CD14-positive monocyte (primary cell): ENCODE data around the gene PRKG2. TPM values are rescaled to one million over a fixed set of nuclear protein-coding genes. Genes with fewer than 3 reads are reported as not detected.

Experiments
- DNase-seq, 3 donors: peaks; one replicate each; pipeline ENCODE4 v3.0.0-alpha.2; 2011 to 2022
- H2AFZ ChIP-seq: 2 replicates; pipeline ENCODE4 v1.6.0; 2012; ENCODE audit warnings: mild to moderate bottlenecking, low read depth, low read length, inconsistent platforms; ENCODE audit not compliant: insufficient read depth, poor library complexity, severe bottlenecking
- H3K27ac ChIP-seq, 2 donors: 1 replicate in 1 of 2; 2 replicates in 1 of 2; pipeline ENCODE4 v1.5.1; 2012 to 2013; ENCODE audit warnings: low read length in 2 of 2, control low read depth in 1 of 2, inconsistent platforms in 1 of 2, low read depth in 1 of 2, mild to moderate bottlenecking in 1 of 2
- H3K27me3 ChIP-seq, 2 donors: one replicate each; pipeline versions ENCODE4 v1.6.0 to v1.6.1; 2011 to 2013; ENCODE audit warnings: low read length in 2 of 2; ENCODE audit not compliant: control insufficient read depth in 2 of 2, insufficient read depth in 2 of 2
- H3K36me3 ChIP-seq, 2 donors: replicated peaks in 1 of 2; 1 replicate in 1 of 2; 2 replicates in 1 of 2; pipeline versions ENCODE4 v1.5.1 to v1.6.1; 2012 to 2013; ENCODE audit warnings: low read length in 2 of 2, control low read depth in 1 of 2, inconsistent platforms in 1 of 2, mild to moderate bottlenecking in 1 of 2; ENCODE audit not compliant: insufficient read depth in 2 of 2, control insufficient read depth in 1 of 2
- H3K4me1 ChIP-seq, 2 donors: 1 replicate in 1 of 2; 2 replicates in 1 of 2; pipeline versions ENCODE4 v1.5.1 to v1.6.1; 2012 to 2013; ENCODE audit warnings: low read length in 2 of 2, control low read depth in 1 of 2, inconsistent platforms in 1 of 2, mild to moderate bottlenecking in 1 of 2, moderate library complexity in 1 of 2; ENCODE audit not compliant: insufficient read depth in 2 of 2, control insufficient read depth in 1 of 2
- H3K4me2 ChIP-seq: replicated peaks from 2 replicates; pipeline ENCODE3; 2012; ENCODE audit warnings: low read length, moderate library complexity, mild to moderate bottlenecking; ENCODE audit not compliant: poor library complexity, severe bottlenecking; ENCODE audit errors: extremely low read depth
- H3K4me3 ChIP-seq, 3 experiments: fragments of 200-600 bp in 1 of 3; sonication (generic) in 1 of 3; replicated peaks in 1 of 3; 1 replicate in 2 of 3; 2 replicates in 1 of 3; pipeline ENCODE4 v1.5.1; 2011 to 2013; ENCODE audit warnings: low read length in 3 of 3, mild to moderate bottlenecking in 3 of 3, control low read depth in 2 of 3, low read depth in 2 of 3, inconsistent platforms in 1 of 3, moderate library complexity in 1 of 3
- H3K79me2 ChIP-seq: 2 replicates; pipeline ENCODE4 v1.6.0; 2012; ENCODE audit warnings: mild to moderate bottlenecking, control low read depth, inconsistent platforms, low read length, moderate library complexity; ENCODE audit not compliant: insufficient read depth
- H3K9ac ChIP-seq: 2 replicates; pipeline ENCODE4 v1.6.0; 2017; ENCODE audit warnings: low read length, mild to moderate bottlenecking; ENCODE audit not compliant: insufficient read depth, poor library complexity, severe bottlenecking
- H3K9me3 ChIP-seq, 2 donors: replicated peaks in 1 of 2; 1 replicate in 1 of 2; 2 replicates in 1 of 2; pipeline versions ENCODE4 v1.5.1 to v1.6.1; 2012 to 2013; ENCODE audit warnings: low read length in 2 of 2, control low read depth in 1 of 2; ENCODE audit not compliant: control insufficient read depth in 1 of 2, insufficient read depth in 1 of 2
- H4K20me1 ChIP-seq: 2 replicates; pipeline ENCODE4 v1.6.0; 2012; ENCODE audit warnings: mild to moderate bottlenecking, low read length, control low read depth, moderate library complexity; ENCODE audit not compliant: insufficient read depth
- H3K27ac Mint-ChIP-seq, 7 donors: one replicate each; pipeline ENCODE4 v1.8.0; 2020; ENCODE audit warnings: mild to moderate bottlenecking in 7 of 7, mixed read lengths in 7 of 7, moderate library complexity in 6 of 7, inconsistent platforms in 2 of 7
- H3K27me3 Mint-ChIP-seq, 3 donors: one replicate each; pipeline ENCODE4 v1.8.0; 2021 to 2022; ENCODE audit warnings: low read depth in 3 of 3, mild to moderate bottlenecking in 3 of 3, mixed read lengths in 3 of 3, moderate library complexity in 3 of 3, inconsistent platforms in 1 of 3
- H3K36me3 Mint-ChIP-seq, 2 donors: one replicate each; pipeline ENCODE4 v1.8.0; 2020; ENCODE audit warnings: mixed read lengths in 2 of 2, inconsistent platforms in 1 of 2, mild to moderate bottlenecking in 1 of 2
- H3K4me1 Mint-ChIP-seq: one replicate; pipeline ENCODE4 v1.8.0; 2020; ENCODE audit warnings: mild to moderate bottlenecking, mixed read lengths
- H3K4me3 Mint-ChIP-seq, 2 donors: one replicate each; pipeline ENCODE4 v1.8.0; 2020; ENCODE audit warnings: mild to moderate bottlenecking in 2 of 2, mixed read lengths in 2 of 2, moderate library complexity in 1 of 2
- H3K9me3 Mint-ChIP-seq, 7 donors: one replicate each; pipeline ENCODE4 v1.8.0; 2020 to 2022; ENCODE audit warnings: mixed read lengths in 7 of 7, mild to moderate bottlenecking in 6 of 7, moderate library complexity in 6 of 7, inconsistent platforms in 2 of 7
- WGBS: methylation state at CpG from one replicate; pipeline ENCODE4 v1.1.5; 2013; ENCODE audit warnings: missing lambda C conversion rate; ENCODE audit not compliant: insufficient coverage; 5-methylcytosine and 5-hydroxymethylcytosine counted together
- intact Hi-C, 2 donors: fragments of 100-400 bp; cut with micrococcal nuclease; formaldehyde crosslinking; loops; one replicate each; pipeline versions ENCODE4 v1.15.0 to v1.15.1; 2023
- polyA plus RNA-seq, 3 donors: library from polyadenylated mRNA; depleted of rRNA in 1 of 3; unstranded in 2 of 3; stranded (reverse) in 1 of 3; fragments of 300-500 nt in 2 of 3; fragments of >200 nt in 1 of 3; fragmentation: Illumina TruSeq in 2 of 3; gene quantifications; 1 replicate in 2 of 3; 2 replicates in 1 of 3; pipeline ENCODE4 v1.2.3, GENCODE V29; 2012 to 2021
- TF ChIP-seq, protein P1 (sequence below): fragments of 200-600 bp; IDR thresholded peaks from one replicate; pipeline ENCODE4 v1.8.0; 2022; ENCODE audit warnings: antibody characterized with exemption, mild to moderate bottlenecking

Gene PRKG2
- polyA plus RNA-seq, 3 donors = 0.10 TPM; not detected in 2

DNA sequence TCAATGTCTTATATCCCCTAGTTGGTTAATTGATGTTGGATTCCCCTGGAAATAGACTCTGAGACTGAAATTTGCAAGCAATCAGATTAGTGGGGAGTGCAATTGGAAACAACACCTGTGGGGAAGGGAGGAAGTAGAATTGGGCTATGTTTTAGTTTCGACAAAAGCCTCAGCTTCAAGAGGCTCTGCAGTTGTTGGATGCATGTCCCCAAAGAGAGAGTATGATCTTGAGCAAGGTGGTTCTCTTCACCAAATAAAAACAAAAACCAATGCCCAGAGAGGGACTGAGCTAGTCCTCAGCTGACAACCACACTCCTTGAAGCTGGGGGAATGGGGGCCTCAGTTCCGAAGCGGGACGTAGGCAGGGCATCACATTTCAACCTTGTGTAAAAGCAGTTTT is 77.1 kb downstream of the PRKG2 start:
- H3K79me2 ChIP-seq = no peaks in the 10 kb centered on the region
- DNase-seq = no peak
- no peaks in the 10 kb centered on the region for H3K27me3 ChIP-seq
- H3K4me1 ChIP-seq = peaks cover 0 to 3% of the 10 kb centered on the region in 2 donors
- H4K20me1 ChIP-seq = no peaks in the 10 kb centered on the region
- H3K9ac ChIP-seq = no peak overlapping the region
- Mint-ChIP-seq H3K9me3 (peaks cover 0 to 1% (median 0%) of the 10 kb centered on the region in 7 donors), H3K27ac (no peak overlapping the region), H3K27me3 (no peaks in the 10 kb centered on the region), H3K4me1 (peaks cover 8% of the 10 kb centered on the region), H3K36me3 (no peaks in the 10 kb centered on the region), H3K4me3 (no peak overlapping the region)
- intact Hi-C loops = no loop called here
- WGBS = no CpG with 5 or more reads among the region's 4 CpGs
- no peak overlapping the region for H3K4me2 ChIP-seq
- no peaks in the 10 kb centered on the region for H3K9me3 ChIP-seq
- no peaks in the 10 kb centered on the region for H3K36me3 ChIP-seq
- no peak overlapping the region for H2AFZ ChIP-seq
- no peak overlapping the region for H3K4me3 ChIP-seq
- TF ChIP-seq, protein P1, sequence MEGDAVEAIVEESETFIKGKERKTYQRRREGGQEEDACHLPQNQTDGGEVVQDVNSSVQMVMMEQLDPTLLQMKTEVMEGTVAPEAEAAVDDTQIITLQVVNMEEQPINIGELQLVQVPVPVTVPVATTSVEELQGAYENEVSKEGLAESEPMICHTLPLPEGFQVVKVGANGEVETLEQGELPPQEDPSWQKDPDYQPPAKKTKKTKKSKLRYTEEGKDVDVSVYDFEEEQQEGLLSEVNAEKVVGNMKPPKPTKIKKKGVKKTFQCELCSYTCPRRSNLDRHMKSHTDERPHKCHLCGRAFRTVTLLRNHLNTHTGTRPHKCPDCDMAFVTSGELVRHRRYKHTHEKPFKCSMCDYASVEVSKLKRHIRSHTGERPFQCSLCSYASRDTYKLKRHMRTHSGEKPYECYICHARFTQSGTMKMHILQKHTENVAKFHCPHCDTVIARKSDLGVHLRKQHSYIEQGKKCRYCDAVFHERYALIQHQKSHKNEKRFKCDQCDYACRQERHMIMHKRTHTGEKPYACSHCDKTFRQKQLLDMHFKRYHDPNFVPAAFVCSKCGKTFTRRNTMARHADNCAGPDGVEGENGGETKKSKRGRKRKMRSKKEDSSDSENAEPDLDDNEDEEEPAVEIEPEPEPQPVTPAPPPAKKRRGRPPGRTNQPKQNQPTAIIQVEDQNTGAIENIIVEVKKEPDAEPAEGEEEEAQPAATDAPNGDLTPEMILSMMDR = no peak
- H3K27ac ChIP-seq = no peak overlapping the region

DNA sequence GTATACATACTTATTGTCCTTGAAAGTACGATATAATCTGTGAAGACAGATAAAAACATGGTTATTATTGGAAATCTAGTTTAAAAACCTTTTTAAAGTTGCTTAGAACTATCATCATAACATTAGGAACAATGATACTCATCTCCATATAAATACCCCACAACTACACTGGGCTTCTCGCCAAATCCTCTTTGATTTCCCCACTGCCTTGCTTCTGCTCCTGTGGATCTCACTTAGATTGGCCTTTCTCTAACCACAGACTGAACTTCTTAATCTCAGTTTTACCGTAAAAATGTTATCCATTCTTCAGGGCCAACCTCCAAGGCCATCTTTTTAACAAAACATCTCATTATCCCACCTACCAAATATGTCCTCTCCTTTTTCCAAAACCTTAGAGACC is 77.6 kb downstream of the PRKG2 start:
- no peak overlapping the region for H3K4me3 Mint-ChIP-seq
- TF ChIP-seq, protein P1 = no peak
- Histone ChIP-seq H3K79me2 (no peaks in the 10 kb centered on the region), H4K20me1 (no peaks in the 10 kb centered on the region), H3K27ac (no peak overlapping the region), H2AFZ (no peak overlapping the region), H3K9me3 (no peaks in the 10 kb centered on the region), H3K9ac (no peak overlapping the region), H3K4me1 (no peaks in the 10 kb centered on the region), H3K4me3 (no peak overlapping the region), H3K36me3 (no peaks in the 10 kb centered on the region), H3K27me3 (no peaks in the 10 kb centered on the region), H3K4me2 (no peak overlapping the region)
- WGBS = 93% methylated on average over 2 of the region's 3 CpGs
- peaks cover 0 to 1% (median 0%) of the 10 kb centered on the region in 7 donors for H3K9me3 Mint-ChIP-seq
- H3K27me3 Mint-ChIP-seq = no peaks in the 10 kb centered on the region
- H3K27ac Mint-ChIP-seq = no peak overlapping the region
- no peaks in the 10 kb centered on the region for H3K36me3 Mint-ChIP-seq
- intact Hi-C loops = no loop called here
- no peak for DNase-seq
- H3K4me1 Mint-ChIP-seq = peaks cover 4% of the 10 kb centered on the region
